H1 (cell line): ENCODE measurements around the gene HMGXB3. TPM values are rescaled to one million over a fixed set of nuclear protein-coding genes. Genes with fewer than 3 reads are reported as not detected.

Experiments used
- CTCF ChIA-PET: fragments of 300-600 bp; sonication (Branson Sonifier 250); formaldehyde crosslinking; loops from one replicate; lab custom pipeline; 2021; ENCODE audit not compliant: partially characterized antibody; lab: Charles Lee
- POLR2A ChIA-PET: fragments of 300-600 bp; sonication (Branson Sonifier 250); formaldehyde crosslinking; loops from one replicate; lab custom pipeline; 2021; ENCODE audit warnings: inconsistent platforms; ENCODE audit not compliant: partially characterized antibody; lab: Charles Lee
- DNase-seq, 2 experiments: peaks; one replicate each; pipeline versions ENCODE4 v3.0.0 to v3.0.0-alpha.2; 2010 to 2022; ENCODE audit warnings: low spot score in 2 of 2, low read depth in 1 of 2, mixed read lengths in 1 of 2
- FAIRE-seq: peaks from 2 replicates; lab custom pipeline; 2011; peaks lifted over from hg19 to GRCh38; lab: Jason Lieb, UNC
- H2AFZ ChIP-seq: 2 replicates; pipeline ENCODE4 v1.8.1; 2012; ENCODE audit warnings: low read length, inconsistent platforms
- H2AK5ac ChIP-seq: 2 replicates; pipeline ENCODE4 v1.6.1; 2013; ENCODE audit warnings: low read depth, low read length
- H2BK120ac ChIP-seq: replicated peaks from 2 replicates; pipeline ENCODE3; 2013; ENCODE audit warnings: low read depth, low read length, inconsistent platforms
- H2BK12ac ChIP-seq: 2 replicates; pipeline ENCODE4 v1.6.1; 2013; ENCODE audit warnings: low read depth, low read length
- H2BK15ac ChIP-seq: 2 replicates; pipeline ENCODE4 v1.6.1; 2013; ENCODE audit warnings: low read length
- H2BK20ac ChIP-seq: 2 replicates; pipeline ENCODE4 v1.6.1; 2013; ENCODE audit warnings: low read length
- H2BK5ac ChIP-seq: 2 replicates; pipeline ENCODE4 v1.6.1; 2013; ENCODE audit warnings: low read depth, low read length
- H3K14ac ChIP-seq: 2 replicates; pipeline ENCODE4 v1.6.1; 2013; ENCODE audit warnings: inconsistent platforms; ENCODE audit not compliant: insufficient read length
- H3K18ac ChIP-seq: 2 replicates; pipeline ENCODE4 v1.6.1; 2013; ENCODE audit warnings: low read length; ENCODE audit errors: extremely low read depth
- H3K23ac ChIP-seq: 2 replicates; pipeline ENCODE4 v1.6.1; 2013; ENCODE audit warnings: inconsistent platforms; ENCODE audit not compliant: insufficient read length
- H3K23me2 ChIP-seq: 2 replicates; pipeline ENCODE4 v1.6.1; 2013; ENCODE audit warnings: low read depth, low read length
- H3K27ac ChIP-seq: 2 replicates; pipeline ENCODE4 v1.6.1; 2011; ENCODE audit warnings: low read depth, low read length, inconsistent platforms
- H3K27me3 ChIP-seq, 4 experiments: replicated peaks in 1 of 4; 1 replicate in 1 of 4; 2 replicates in 3 of 4; pipeline versions ENCODE4 v1.6.1 to v1.8.1; 2011 to 2013; ENCODE audit warnings: low read length in 3 of 4, mild to moderate bottlenecking in 3 of 4, inconsistent platforms in 2 of 4, mixed read lengths in 2 of 4, moderate library complexity in 1 of 4; ENCODE audit not compliant: control insufficient read depth in 3 of 4, insufficient read depth in 3 of 4; ENCODE audit errors: extremely low read depth in 1 of 4
- H3K36me3 ChIP-seq, 4 experiments: 2 replicates each; pipeline versions ENCODE4 v1.6.1 to v1.8.1; 2011 to 2013; ENCODE audit warnings: mild to moderate bottlenecking in 4 of 4, low read length in 3 of 4, moderate library complexity in 2 of 4, control low read depth in 1 of 4, inconsistent platforms in 1 of 4; ENCODE audit not compliant: insufficient read depth in 4 of 4, control insufficient read depth in 2 of 4
- H3K4ac ChIP-seq: replicated peaks from 2 replicates; pipeline ENCODE3; 2013; ENCODE audit warnings: low read length, low read depth, mixed read lengths, inconsistent platforms; ENCODE audit not compliant: insufficient read length
- H3K4me1 ChIP-seq, 4 experiments: replicated peaks in 1 of 4; 1 replicate in 1 of 4; 2 replicates in 3 of 4; pipeline versions ENCODE4 v1.6.1 to v1.8.1; 2011 to 2013; ENCODE audit warnings: low read length in 3 of 4, inconsistent platforms in 2 of 4, mixed read lengths in 1 of 4; ENCODE audit not compliant: insufficient read depth in 4 of 4, control insufficient read depth in 3 of 4
- H3K4me2 ChIP-seq, 2 experiments: 2 replicates each; pipeline versions ENCODE4 v1.6.1 to v1.8.1; 2011 to 2013; ENCODE audit warnings: low read depth in 2 of 2, low read length in 2 of 2, control low read depth in 1 of 2, inconsistent platforms in 1 of 2, mild to moderate bottlenecking in 1 of 2; ENCODE audit not compliant: insufficient read depth in 1 of 2
- H3K4me3 ChIP-seq, 4 experiments: fragments of 200-600, 300-600 bp in 1 of 4; sonication (generic), shearing (Covaris generic), sonication (Bioruptor Twin) in 1 of 4; 2 replicates each; pipeline versions ENCODE4 v1.5.1 to v1.8.1; 2011 to 2016; ENCODE audit warnings: low read length in 4 of 4, low read depth in 3 of 4, control low read depth in 2 of 4, inconsistent platforms in 2 of 4, mild to moderate bottlenecking in 2 of 4, mixed read lengths in 1 of 4, moderate library complexity in 1 of 4; ENCODE audit not compliant: insufficient read depth in 2 of 4; ENCODE audit errors: extremely low read depth in 1 of 4
- H3K56ac ChIP-seq: replicated peaks from 2 replicates; pipeline ENCODE3; 2013; ENCODE audit warnings: low read depth, mild to moderate bottlenecking, mixed read lengths, low read length, inconsistent platforms; ENCODE audit not compliant: insufficient read length
- H3K79me1 ChIP-seq: 2 replicates; pipeline ENCODE4 v1.6.1; 2013; ENCODE audit warnings: low read depth, low read length, control low read depth
- H3K79me2 ChIP-seq, 2 experiments: 2 replicates each; pipeline versions ENCODE4 v1.6.1 to v1.8.1; 2012 to 2013; ENCODE audit warnings: low read length in 2 of 2, mild to moderate bottlenecking in 2 of 2, inconsistent platforms in 1 of 2; ENCODE audit not compliant: insufficient read depth in 2 of 2, control insufficient read depth in 1 of 2
- H3K9ac ChIP-seq, 4 experiments: replicated peaks in 1 of 4; 1 replicate in 1 of 4; 2 replicates in 3 of 4; pipeline versions ENCODE4 v1.6.1 to v1.8.1; 2011 to 2013; ENCODE audit warnings: low read depth in 3 of 4, low read length in 3 of 4, control low read depth in 2 of 4, mild to moderate bottlenecking in 2 of 4, moderate library complexity in 2 of 4, inconsistent platforms in 1 of 4; ENCODE audit errors: extremely low read depth in 1 of 4
- H3K9me3 ChIP-seq, 2 experiments: 2 replicates each; pipeline versions ENCODE4 v1.6.1 to v1.8.1; 2012 to 2013; ENCODE audit warnings: mild to moderate bottlenecking in 2 of 2, moderate library complexity in 2 of 2, control low read depth in 1 of 2, inconsistent platforms in 1 of 2, low read depth in 1 of 2, low read length in 1 of 2, mixed read lengths in 1 of 2; ENCODE audit not compliant: insufficient read depth in 2 of 2
- H4K20me1 ChIP-seq, 2 experiments: replicated peaks in 1 of 2; 2 replicates each; pipeline versions ENCODE3 to v1.8.1; 2011 to 2013; ENCODE audit warnings: inconsistent platforms in 2 of 2, low read length in 2 of 2, mild to moderate bottlenecking in 1 of 2; ENCODE audit not compliant: insufficient read depth in 2 of 2, control insufficient read depth in 1 of 2
- H4K5ac ChIP-seq: 2 replicates; pipeline ENCODE4 v1.6.1; 2013; ENCODE audit warnings: low read length, low read depth, mixed read lengths, inconsistent platforms; ENCODE audit not compliant: insufficient read length
- H4K8ac ChIP-seq: 2 replicates; pipeline ENCODE4 v1.8.0; 2013; ENCODE audit warnings: mild to moderate bottlenecking, moderate library complexity, low read length, inconsistent platforms; ENCODE audit not compliant: insufficient read depth; ENCODE audit errors: extremely low read depth
- H4K91ac ChIP-seq: replicated peaks from 2 replicates; pipeline ENCODE3; 2013; ENCODE audit warnings: low read length, mixed read lengths, inconsistent platforms; ENCODE audit not compliant: insufficient read length
- CBX5 ChIP-seq: fragments of 300-800, 300-1000 bp; sonication (generic); IDR thresholded peaks from 2 replicates; pipeline ENCODE4 v1.7.1; 2016; ENCODE audit warnings: antibody characterized with exemption, low read length, low read depth
- GABPA ChIP-seq: IDR thresholded peaks from 2 replicates; pipeline ENCODE4 v1.6.1; 2011; ENCODE audit warnings: mild to moderate bottlenecking, low read length, moderate library complexity, borderline replicate concordance; ENCODE audit not compliant: insufficient read depth
- HDAC2 ChIP-seq, 2 experiments: fragments of 300-600 bp in 1 of 2; sonication (generic) in 1 of 2; IDR thresholded peaks; 2 replicates each; pipeline ENCODE4 v1.6.1; 2011 to 2012; ENCODE audit warnings: low read depth in 2 of 2, low read length in 2 of 2, mild to moderate bottlenecking in 2 of 2, moderate library complexity in 2 of 2, borderline replicate concordance in 1 of 2, inconsistent platforms in 1 of 2
- KDM1A ChIP-seq: fragments of 200-600, 300-600 bp; sonication (generic); IDR thresholded peaks from 2 replicates; pipeline ENCODE4 v1.7.1; 2016; ENCODE audit warnings: mild to moderate bottlenecking, low read length, borderline replicate concordance
- POLR2AphosphoS5 ChIP-seq: IDR thresholded peaks from 2 replicates; pipeline ENCODE4 v1.6.1; 2011; ENCODE audit warnings: low read depth, low read length
- RAD21 ChIP-seq, 2 experiments: IDR thresholded peaks in 1 of 2; conservative IDR thresholded peaks in 1 of 2; 2 replicates each; pipeline ENCODE4 v1.6.1; 2011; ENCODE audit warnings: low read depth in 2 of 2, low read length in 2 of 2, improper control_type of control experiment in 1 of 2, inconsistent platforms in 1 of 2, mild to moderate bottlenecking in 1 of 2, moderate library complexity in 1 of 2
- TAF1 ChIP-seq: IDR thresholded peaks from 2 replicates; pipeline ENCODE4 v1.6.1; 2011; ENCODE audit warnings: mild to moderate bottlenecking, low read depth, low read length
- TAF7 ChIP-seq: optimal IDR thresholded peaks from 2 replicates; pipeline ENCODE3; 2011; ENCODE audit warnings: low read depth, mild to moderate bottlenecking, inconsistent platforms, low read length, moderate library complexity, borderline replicate concordance
- YY1 ChIP-seq: IDR thresholded peaks from 2 replicates; pipeline ENCODE4 v1.6.1; 2011; ENCODE audit warnings: low read depth, mild to moderate bottlenecking, low read length
- WGBS, 2 experiments: shearing (Covaris generic) in 1 of 2; methylation state at CpG; one replicate each; pipeline versions ENCODE4 v1.1.6 to v1.1.7; 2013 to 2015; ENCODE audit warnings: low lambda C conversion rate in 2 of 2, mixed read lengths in 2 of 2, inconsistent platforms in 1 of 2, low coverage in 1 of 2, missing lambda C conversion rate in 1 of 2; ENCODE audit not compliant: insufficient replicate concordance in 2 of 2, insufficient coverage in 1 of 2, insufficient read length in 1 of 2; ENCODE audit errors: extremely low coverage in 1 of 2, missing lambda C conversion rate in 1 of 2; 5-methylcytosine and 5-hydroxymethylcytosine counted together
- polyA plus RNA-seq, 7 experiments: library from polyadenylated mRNA; depleted of rRNA in 3 of 7; stranded (reverse) in 5 of 7; unstranded in 2 of 7; fragments of >200 nt in 5 of 7; fragments of 200-250 nt in 2 of 7; gene quantifications; 1 replicate in 5 of 7; 2 replicates in 1 of 7; 4 replicates in 1 of 7; pipeline versions ENCODE4 v1.2.1 to v1.2.3, GENCODE V29; 2011 to 2013; ENCODE audit warnings: missing spikeins in 2 of 7, mixed read lengths in 2 of 7
- total RNA-seq: library from RNA; stranded (reverse); fragmentation: NEBNext Ultra II Directional; extraction: Animal tissue kit (Norgen Biotek cat#: 25700); gene quantifications from 2 replicates; pipeline ENCODE4 v1.2.1, GENCODE V29; 2021
- TF ChIP-seq, protein P1 (sequence below), 3 experiments: IDR thresholded peaks; 1 replicate in 2 of 3; 2 replicates in 1 of 3; pipeline versions ENCODE4 v1.5.1 to v1.6.1; 2011; ENCODE audit warnings: low read length in 3 of 3, mild to moderate bottlenecking in 3 of 3, inconsistent platforms in 2 of 3, low read depth in 1 of 3, moderate library complexity in 1 of 3; ENCODE audit not compliant: insufficient read depth in 1 of 3; ENCODE audit errors: control extremely low read depth in 1 of 3

Gene HMGXB3
- total and polyA plus RNA-seq, 2 of the 8 experiments (the other 6 are each of a cell fraction or from before 2014, with no cell fraction given) = 26.8 to 28.0 TPM

- Histone ChIP-seq H2BK5ac (no peak overlapping the region), H3K18ac (no peak overlapping the region), H2BK12ac (no peak overlapping the region), H3K36me3 (peaks cover 3 to 57% (median 25%) of the 10 kb centered on the region in 4 experiments; a peak in 6 of 8 replicates), H2BK120ac (no peak overlapping the region), H3K4me2 (no peak overlapping the region), H4K5ac (no peak overlapping the region), H3K27ac (no peak overlapping the region), H3K4me3 (no peak overlapping the region), H3K56ac (no peak overlapping the region), H3K79me2 (no peaks in the 10 kb centered on the region), H3K23me2 (no peaks in the 10 kb centered on the region), H3K79me1 (no peaks in the 10 kb centered on the region), H2BK15ac (no peak overlapping the region), H2AFZ (no peak overlapping the region), H3K9me3 (no peaks in the 10 kb centered on the region), H3K9ac (no peak overlapping the region), H4K20me1 (no peaks in the 10 kb centered on the region), H4K91ac (no peak overlapping the region), H2BK20ac (no peak overlapping the region), H4K8ac (no peak overlapping the region), H3K23ac (no peak overlapping the region), H3K4ac (no peak overlapping the region), H3K27me3 (no peaks in the 10 kb centered on the region), H3K14ac (no peak overlapping the region), H3K4me1 (no peaks in the 10 kb centered on the region; a peak in 1 of 7 replicates), H2AK5ac (no peak overlapping the region)
- POLR2A ChIA-PET = no interaction called here
- 95% methylated on average over 9 of the region's 9 CpGs; no CpG with 5 or more reads in 1 of the 2 experiments for WGBS, 2 experiments
- no peak for FAIRE-seq
- no peak for DNase-seq
- CTCF ChIA-PET = interaction anchor here (1.8 kb wide), 1 partner anchor 21 kb away, joined by 5 read pairs; no protein-coding TSS in a partner anchor
- TF ChIP-seq TAF7 = no peak
- TF ChIP-seq YY1 = no peak
- no peak for TF ChIP-seq KDM1A
- no peak for TF ChIP-seq GABPA
- no peak for TF ChIP-seq TAF1
- TF ChIP-seq POLR2AphosphoS5 = no peak
- no peak for TF ChIP-seq HDAC2 (IDR thresholded peaks at IDR 0.05; ENCODE audit: borderline replicate concordance in 1 of 2, low read depth in 2 of 2, low read length in 2 of 2)
- TF ChIP-seq, protein P1, sequence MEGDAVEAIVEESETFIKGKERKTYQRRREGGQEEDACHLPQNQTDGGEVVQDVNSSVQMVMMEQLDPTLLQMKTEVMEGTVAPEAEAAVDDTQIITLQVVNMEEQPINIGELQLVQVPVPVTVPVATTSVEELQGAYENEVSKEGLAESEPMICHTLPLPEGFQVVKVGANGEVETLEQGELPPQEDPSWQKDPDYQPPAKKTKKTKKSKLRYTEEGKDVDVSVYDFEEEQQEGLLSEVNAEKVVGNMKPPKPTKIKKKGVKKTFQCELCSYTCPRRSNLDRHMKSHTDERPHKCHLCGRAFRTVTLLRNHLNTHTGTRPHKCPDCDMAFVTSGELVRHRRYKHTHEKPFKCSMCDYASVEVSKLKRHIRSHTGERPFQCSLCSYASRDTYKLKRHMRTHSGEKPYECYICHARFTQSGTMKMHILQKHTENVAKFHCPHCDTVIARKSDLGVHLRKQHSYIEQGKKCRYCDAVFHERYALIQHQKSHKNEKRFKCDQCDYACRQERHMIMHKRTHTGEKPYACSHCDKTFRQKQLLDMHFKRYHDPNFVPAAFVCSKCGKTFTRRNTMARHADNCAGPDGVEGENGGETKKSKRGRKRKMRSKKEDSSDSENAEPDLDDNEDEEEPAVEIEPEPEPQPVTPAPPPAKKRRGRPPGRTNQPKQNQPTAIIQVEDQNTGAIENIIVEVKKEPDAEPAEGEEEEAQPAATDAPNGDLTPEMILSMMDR (IDR thresholded peaks at IDR 0.05; ENCODE audit: control extremely low read depth in 1 of 3, insufficient read depth in 1 of 3, low read depth in 1 of 3, low read length in 3 of 3) = no peak
- TF ChIP-seq CBX5 = no peak
- TF ChIP-seq RAD21 (IDR thresholded peaks at IDR 0.05 in 1 of 2, conservative IDR thresholded peaks at IDR 0.05 in 1 of 2; ENCODE audit: low read depth in 2 of 2, low read length in 2 of 2) = no peak
Measured at GRCh38 chr5:150024346-150024984, 23.9 kb downstream of the HMGXB3 start.
